ENCODE results near the gene DLGAP4.

DNA sequence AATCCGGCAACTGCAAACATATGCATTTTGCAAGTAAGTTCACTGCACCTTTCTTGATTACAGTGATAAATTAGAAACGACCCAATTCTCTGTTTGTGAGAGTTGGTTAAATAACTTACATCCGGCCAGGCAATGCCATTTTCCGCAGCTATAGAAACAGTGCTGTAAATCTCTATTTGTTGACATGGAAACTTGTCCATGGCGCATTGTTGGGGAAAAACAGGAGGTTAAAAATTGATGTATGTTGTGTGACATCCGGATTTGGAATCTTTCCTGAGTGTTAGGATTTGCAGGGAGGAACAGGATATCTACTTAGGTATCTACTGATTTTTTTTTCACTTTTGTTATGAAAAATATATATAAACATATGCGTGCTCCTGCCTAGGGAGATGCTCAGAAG, 66.5 kb downstream of the DLGAP4 start:
- TF ChIP-seq TSHZ2 (CRISPR knock-in tag; IDR thresholded peaks at IDR 0.05) (no peak), ZFP3 (CRISPR knock-in tag; IDR thresholded peaks at IDR 0.05) (no peak), CSRNP3 (CRISPR knock-in tag; IDR thresholded peaks at IDR 0.05) (no peak), PATZ1 (CRISPR knock-in tag; IDR thresholded peaks at IDR 0.05; ENCODE audit: borderline replicate concordance) (no peak), ARNTL (CRISPR knock-in tag; IDR thresholded peaks at IDR 0.05; ENCODE audit: borderline replicate concordance, low read depth) (no peak), RARB (CRISPR knock-in tag; IDR thresholded peaks at IDR 0.05) (no peak), ZNF70 (CRISPR knock-in tag; IDR thresholded peaks at IDR 0.05) (no peak)

Measured in SK-N-SH treated with all-trans-retinoic acid at 6 μM for 48 hours (cell line).